SU-DHL-6 (cell line): ENCODE results near the gene COX19.
"Not testable (repeated sequence)": the region's sequence is repeated elsewhere in the genome, so short reads cannot be mapped to it uniquely, and the experiment has no call there.

Experiments
- H2AFZ ChIP-seq: fragments of 200-600 bp; sonication (generic); 2 replicates; pipeline ENCODE4 v1.6.1; 2014; ENCODE audit warnings: low read depth, mild to moderate bottlenecking, moderate library complexity, mixed read lengths, antibody characterized with exemption, low read length; ENCODE audit not compliant: severe bottlenecking
- H3F3A ChIP-seq: fragments of 200-600 bp; shearing (Covaris generic); 2 replicates; pipeline ENCODE4 v1.6.0; 2016; ENCODE audit warnings: antibody characterized with exemption, mild to moderate bottlenecking; ENCODE audit not compliant: insufficient read depth
- H3K27ac ChIP-seq: fragments of 200-600 bp; sonication (generic); 2 replicates; pipeline ENCODE4 v1.5.1; 2016; ENCODE audit warnings: low read depth, mild to moderate bottlenecking, low read length, moderate library complexity, mixed read lengths
- H3K27me3 ChIP-seq: fragments of 200-600 bp; sonication (generic), shearing (Covaris generic); 2 replicates; pipeline ENCODE4 v1.6.0; 2014; ENCODE audit warnings: mild to moderate bottlenecking, low read length
- H3K36me3 ChIP-seq: fragments of 200-600 bp; sonication (generic); 2 replicates; pipeline ENCODE4 v1.6.1; 2014; ENCODE audit warnings: mild to moderate bottlenecking, low read length, mixed read lengths
- H3K4me2 ChIP-seq: fragments of 300-600, 200-600 bp; shearing (Covaris generic), sonication (generic); 2 replicates; pipeline ENCODE4 v1.6.0; 2014; ENCODE audit warnings: low read length, low read depth, mild to moderate bottlenecking; ENCODE audit not compliant: poor library complexity, severe bottlenecking
- H3K4me3 ChIP-seq: fragments of 200-600 bp; sonication (generic); 2 replicates; pipeline ENCODE4 v1.5.1; 2014; ENCODE audit warnings: antibody characterized with exemption, low read length, mild to moderate bottlenecking, mixed read lengths; ENCODE audit not compliant: insufficient read depth, poor library complexity, severe bottlenecking
- H3K79me2 ChIP-seq: fragments of 200-600 bp; sonication (generic); 2 replicates; pipeline ENCODE4 v1.6.1; 2014; ENCODE audit warnings: mild to moderate bottlenecking, low read length, moderate library complexity; ENCODE audit not compliant: insufficient read depth
- H3K9ac ChIP-seq: fragments of 200-600 bp; sonication (generic); 2 replicates; pipeline ENCODE4 v1.7.0; 2014; ENCODE audit warnings: mild to moderate bottlenecking, low read length
- H3K9me2 ChIP-seq: fragments of 200-600 bp; sonication (generic); replicated peaks from 2 replicates; pipeline ENCODE4 v1.6.1; 2014; ENCODE audit warnings: low read length; ENCODE audit not compliant: insufficient read depth
- H3K9me3 ChIP-seq: fragments of 200-600 bp; sonication (generic); 2 replicates; pipeline ENCODE4 v1.6.1; 2014; ENCODE audit warnings: low read length, mixed read lengths; ENCODE audit not compliant: insufficient read depth
- H4K20me1 ChIP-seq: fragments of 200-600 bp; sonication (generic); 2 replicates; pipeline ENCODE4 v1.6.1; 2014; ENCODE audit warnings: low read depth, mild to moderate bottlenecking, antibody characterized with exemption, low read length, moderate library complexity, mixed read lengths
- CTCF ChIP-seq: fragments of 200-600 bp; sonication (generic); IDR thresholded peaks from one replicate; pipeline ENCODE4 v1.5.1; 2017; ENCODE audit warnings: antibody characterized with exemption, mild to moderate bottlenecking, low read length, moderate library complexity; ENCODE audit not compliant: insufficient read depth, poor library complexity, severe bottlenecking
- EZH2phosphoT487 ChIP-seq: fragments of 200-600 bp; sonication (generic), shearing (Covaris generic); conservative IDR thresholded peaks from 2 replicates; pipeline ENCODE4 v1.6.1; 2018; ENCODE audit warnings: mild to moderate bottlenecking, antibody characterized with exemption, low read length, moderate library complexity, mixed read lengths

Gene COX19

GRCh38 chr7:945147-945555, 30.2 kb downstream of the COX19 start:
- H3K9me2 ChIP-seq: no peaks in the 10 kb centered on the region
- no peaks in the 10 kb centered on the region for H3K79me2 ChIP-seq
- H3K4me3 ChIP-seq: no peak overlapping the region
- peaks cover 8% of the 10 kb centered on the region; the same call in 1 of the 2 replicates for H3K9me3 ChIP-seq
- H3K9ac ChIP-seq: no peak overlapping the region
- H3K4me2 ChIP-seq: no peak overlapping the region
- no peaks in the 10 kb centered on the region for H3K36me3 ChIP-seq
- no peak overlapping the region for H3K27ac ChIP-seq
- no peak overlapping the region for H2AFZ ChIP-seq
- H3F3A ChIP-seq: no peaks in the 10 kb centered on the region
- no peaks in the 10 kb centered on the region for H4K20me1 ChIP-seq
- no peaks in the 10 kb centered on the region; the same call in 1 of the 2 replicates for H3K27me3 ChIP-seq
- TF ChIP-seq EZH2phosphoT487: no peak
- no peak for TF ChIP-seq CTCF

GRCh38 chr7:944744-945143, 30.6 kb downstream of the COX19 start:
- no peaks in the 10 kb centered on the region for H3K9me2 ChIP-seq
- no peak overlapping the region for H3K4me2 ChIP-seq
- H3K79me2 ChIP-seq: no peaks in the 10 kb centered on the region
- peaks cover 8% of the 10 kb centered on the region; the same call in 1 of the 2 replicates for H3K9me3 ChIP-seq
- no peak overlapping the region for H3K4me3 ChIP-seq
- H3K36me3 ChIP-seq: no peaks in the 10 kb centered on the region
- no peak overlapping the region for H3K27ac ChIP-seq
- TF ChIP-seq EZH2phosphoT487 (no peak), CTCF (no peak)
- H2AFZ ChIP-seq: no peak overlapping the region
- H4K20me1 ChIP-seq: no peaks in the 10 kb centered on the region
- no peaks in the 10 kb centered on the region; the same call in 1 of the 2 replicates for H3K27me3 ChIP-seq
- no peak overlapping the region for H3K9ac ChIP-seq
- H3F3A ChIP-seq: no peaks in the 10 kb centered on the region

- H3K27me3 ChIP-seq, H3K9me3 ChIP-seq, H3K9me2 ChIP-seq, H2AFZ ChIP-seq, H3K4me3 ChIP-seq, H3K79me2 ChIP-seq, H3F3A ChIP-seq, H3K4me2 ChIP-seq, H3K36me3 ChIP-seq, H3K27ac ChIP-seq, H4K20me1 ChIP-seq, H3K9ac ChIP-seq: not testable (repeated sequence)
Measured at GRCh38 chr7:943793-944192, 31.6 kb downstream of the COX19 start.

GRCh38 chr7:940599-941408, 34.5 kb downstream of the COX19 start:
- H3K27me3 ChIP-seq: no peaks in the 10 kb centered on the region; the same call in 1 of the 2 replicates
- no peaks in the 10 kb centered on the region for H3K36me3 ChIP-seq
- no peak overlapping the region for H3K27ac ChIP-seq
- no peak overlapping the region for H3K9ac ChIP-seq
- no peak overlapping the region for H2AFZ ChIP-seq
- H3K4me3 ChIP-seq: no peak overlapping the region
- no peaks in the 10 kb centered on the region for H4K20me1 ChIP-seq
- TF ChIP-seq CTCF (no peak), EZH2phosphoT487 (no peak)
- no peaks in the 10 kb centered on the region for H3K79me2 ChIP-seq
- peaks cover 8% of the 10 kb centered on the region; the same call in 1 of the 2 replicates for H3K9me3 ChIP-seq
- H3K4me2 ChIP-seq: no peak overlapping the region
- no peaks in the 10 kb centered on the region for H3F3A ChIP-seq
- H3K9me2 ChIP-seq: no peaks in the 10 kb centered on the region
